GM21528 (cell line): ENCODE results near the gene TOR2A.
A peak's percentile ranks its signal among the peaks of the same experiment; 100 is the strongest.

Experiments
- ATAC-seq: cut with Tn5 transposase; IDR thresholded peaks from one replicate; pipeline ENCODE4 v1.9.1; 2021; ENCODE audit warnings: mild to moderate bottlenecking, moderate library complexity; ENCODE audit not compliant: unreplicated experiment, low FRiP score

TOR2A gene

DNA sequence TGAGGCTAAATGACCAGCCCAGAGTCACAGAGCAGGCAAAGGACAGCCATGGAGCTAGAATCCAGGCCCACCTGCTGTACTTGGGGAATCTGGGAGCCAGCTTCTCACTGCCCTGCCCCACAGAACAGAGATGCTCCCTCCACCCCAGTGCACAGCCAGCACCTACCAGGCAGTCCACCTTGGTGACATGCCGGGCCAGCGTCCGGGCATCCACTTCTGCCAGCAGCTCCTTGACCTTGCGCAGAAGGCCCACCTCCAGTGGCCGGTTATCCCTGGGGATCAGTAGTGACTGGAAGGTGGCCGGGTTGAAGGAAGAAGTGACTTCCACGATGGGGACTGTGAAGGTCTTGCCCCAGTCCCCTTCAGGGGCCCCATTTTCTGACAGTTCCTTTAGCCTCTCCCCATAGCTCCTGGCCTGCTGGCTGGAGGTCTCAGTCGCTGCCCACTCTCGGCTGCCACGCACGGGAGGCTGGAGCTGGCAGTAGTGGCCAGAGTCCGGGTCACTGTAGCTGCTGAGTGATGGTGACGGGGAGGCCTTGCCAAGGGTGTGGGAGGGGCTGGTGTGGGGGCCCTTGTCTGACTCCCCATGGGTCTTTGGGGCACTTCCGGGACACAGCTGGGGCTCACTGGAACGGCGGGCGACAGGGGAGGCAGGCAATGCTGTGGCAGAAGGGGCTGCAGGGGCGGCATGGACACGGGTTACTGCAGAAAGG lies 9.5 kb upstream of the TOR2A start:
- ATAC-seq, result no peak

DNA sequence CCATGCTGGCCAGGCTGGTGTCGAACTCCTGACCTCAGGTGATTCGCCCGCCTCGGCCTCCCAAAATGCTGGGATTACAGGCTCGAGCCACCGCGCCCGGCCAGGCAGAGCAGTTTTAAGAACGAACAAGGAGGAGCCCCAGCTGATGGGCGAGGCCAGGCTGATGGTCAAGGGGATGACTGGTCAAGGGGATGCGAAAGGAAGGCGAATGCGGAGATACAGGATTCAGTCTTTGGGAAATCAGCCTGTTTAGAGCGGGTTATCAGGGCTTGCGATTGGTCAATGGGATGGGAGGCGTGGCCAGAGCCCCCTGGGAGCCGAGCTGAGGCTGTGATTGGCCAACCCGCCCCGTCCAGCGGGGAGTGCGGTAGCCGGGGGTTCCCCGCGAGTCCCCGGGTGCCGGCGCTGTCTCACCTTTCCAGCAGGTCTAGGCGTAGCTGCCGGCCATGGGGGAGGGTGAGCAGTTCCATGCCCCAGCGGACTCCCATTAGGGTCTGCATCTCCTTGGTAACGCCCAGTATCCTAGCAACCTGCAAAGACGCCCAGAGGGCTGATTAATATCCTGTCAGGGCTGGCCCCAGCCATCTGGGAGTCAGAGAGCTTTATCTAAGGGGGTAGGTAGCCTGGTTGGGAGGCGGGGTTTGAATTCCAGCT lies 7.5 kb upstream of the TOR2A start:
- ATAC-seq, result no peak

DNA sequence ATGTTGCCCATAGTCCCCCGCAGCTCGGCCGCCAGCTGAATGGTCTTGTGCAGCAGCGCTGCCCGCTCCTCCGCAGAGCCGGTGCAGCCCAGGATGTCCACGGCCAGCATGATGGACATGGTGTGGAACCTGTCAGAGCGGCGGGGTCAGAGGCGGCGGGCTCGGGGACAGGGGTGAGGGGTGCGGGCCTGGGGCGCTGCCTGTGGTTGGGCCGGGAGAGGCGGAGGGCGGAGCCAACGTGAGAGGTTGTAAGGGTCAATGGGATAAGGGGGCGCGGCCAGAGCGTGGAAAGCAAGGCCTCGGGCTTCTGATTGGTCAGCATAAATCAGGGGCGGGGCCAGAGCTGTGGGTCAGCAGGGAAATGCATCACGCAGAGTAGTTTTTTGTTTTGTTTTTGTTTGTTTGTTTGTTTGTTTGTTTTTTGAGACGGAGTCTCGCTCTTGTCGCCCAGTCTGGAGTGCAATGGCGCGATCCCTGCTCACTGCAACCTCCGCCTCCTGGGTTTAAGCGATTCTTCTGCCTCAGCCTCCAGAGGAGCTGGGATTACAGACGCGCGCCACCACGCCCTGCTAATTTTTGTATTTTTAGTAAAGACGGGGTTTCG lies 6.8 kb upstream of the TOR2A start:
- no peak for ATAC-seq

DNA sequence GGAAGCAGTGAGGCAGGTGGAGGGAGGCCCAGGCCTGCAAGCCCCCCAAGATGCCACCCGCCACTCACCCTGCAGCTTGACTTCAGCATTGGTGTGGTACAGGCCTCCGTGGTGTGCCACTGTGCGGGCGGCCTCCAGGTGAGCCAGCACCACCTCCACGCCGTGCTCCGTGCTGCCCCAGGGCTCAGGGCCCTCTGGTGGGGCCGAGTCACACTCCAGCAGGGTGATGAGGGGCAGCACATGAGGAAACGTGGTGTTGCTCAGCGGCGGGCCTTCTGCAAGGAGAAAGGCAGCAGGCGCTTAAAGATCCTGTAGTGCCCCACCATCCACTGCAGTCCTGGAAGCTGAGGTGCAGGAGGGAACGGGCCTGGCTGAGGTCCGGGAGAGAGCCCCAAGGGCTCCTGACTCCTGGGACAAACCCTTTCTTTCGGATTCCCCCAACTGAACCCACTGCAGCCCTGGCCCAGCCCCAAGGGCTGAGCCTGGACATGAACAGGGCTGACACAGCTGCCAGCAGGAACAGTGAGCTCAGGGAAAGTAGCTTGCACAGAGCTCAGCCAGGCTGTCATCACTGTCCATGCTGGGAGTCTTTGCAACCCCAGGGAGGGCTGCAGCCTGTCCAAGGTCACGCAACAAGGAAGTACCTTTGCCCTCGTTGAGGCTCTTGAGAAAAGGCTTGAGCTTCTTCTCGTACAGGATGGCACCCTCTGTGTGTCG lies 4.7 kb upstream of the TOR2A start:
- ATAC-seq, result no peak

DNA sequence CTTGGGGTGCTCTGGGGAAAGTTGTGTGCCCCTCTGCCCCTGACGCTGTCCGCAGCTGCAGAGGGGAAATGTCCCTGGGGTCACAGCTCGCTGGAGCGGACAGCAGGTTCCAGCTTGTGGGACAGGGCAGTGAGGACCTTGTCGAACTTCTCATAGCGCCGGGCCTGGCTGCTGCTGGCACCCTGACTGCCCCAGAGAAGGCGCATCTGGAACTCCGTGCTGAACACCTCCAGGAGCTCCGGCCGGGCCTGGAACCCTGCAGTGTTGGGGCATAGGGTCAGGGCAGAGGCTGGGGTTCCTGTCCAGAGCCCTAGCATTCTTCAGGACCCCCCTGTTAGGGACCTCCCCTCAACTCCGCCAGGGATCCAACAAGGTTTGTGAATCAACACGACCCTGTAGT lies 3.6 kb upstream of the TOR2A start:
- ATAC-seq, result no peak

DNA sequence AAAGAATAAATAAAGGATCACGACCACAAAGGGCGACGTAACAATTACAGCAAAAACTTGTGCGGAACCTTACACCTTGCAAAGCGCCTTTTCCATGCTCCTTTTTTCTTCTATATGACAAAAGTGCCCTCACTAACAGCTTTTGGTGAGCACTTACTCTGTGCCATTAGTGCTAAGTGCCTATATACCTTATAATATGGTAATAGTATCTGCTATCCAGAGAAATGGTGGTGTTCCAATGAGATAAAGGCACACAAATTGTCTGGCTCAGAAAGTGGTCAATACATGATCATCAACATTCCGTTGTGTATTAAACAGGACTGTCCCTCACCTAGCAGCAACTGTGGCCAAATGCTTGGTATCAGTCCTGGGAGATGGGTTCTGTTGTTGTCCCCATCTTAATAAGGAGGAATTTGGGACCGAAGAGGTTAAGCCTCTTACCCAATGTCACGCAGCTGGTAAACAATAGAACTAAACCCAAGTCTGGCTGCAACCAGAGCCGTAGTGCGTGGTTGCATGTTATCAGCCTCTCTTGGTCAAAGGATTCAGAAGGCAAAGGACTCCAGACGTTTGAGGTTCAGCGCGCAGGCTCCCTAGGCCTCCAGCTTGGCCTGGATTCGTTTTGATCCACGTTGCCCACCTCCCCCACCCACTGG lies 564 bp upstream of the TOR2A start:
- peak; percentile 4 for ATAC-seq

DNA sequence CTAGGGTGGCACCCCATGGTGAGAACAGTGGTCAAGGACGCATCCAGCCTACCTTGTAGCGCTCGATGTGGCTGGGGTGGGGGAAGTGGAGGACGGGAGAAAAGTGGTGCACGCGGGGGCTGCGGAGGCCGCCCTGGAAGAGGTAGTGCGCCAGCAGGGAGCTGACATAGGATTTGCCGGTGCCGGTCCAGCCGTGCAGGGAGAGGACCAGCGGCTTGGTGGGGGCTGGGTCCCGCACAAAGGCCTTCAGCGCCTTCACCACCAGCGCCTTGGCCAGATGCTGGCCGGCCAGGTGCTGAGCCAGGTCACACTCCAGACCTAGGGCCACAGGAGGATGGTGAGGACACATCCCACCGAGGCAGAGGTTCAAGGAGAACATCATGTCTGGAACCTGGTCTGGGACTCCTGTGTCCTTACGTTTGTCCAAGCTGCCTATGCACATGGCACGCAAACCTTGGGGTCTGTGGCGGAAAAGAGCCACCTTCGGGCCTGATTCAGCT lies 797 bp downstream of the TOR2A start:
- ATAC-seq, result no peak

DNA sequence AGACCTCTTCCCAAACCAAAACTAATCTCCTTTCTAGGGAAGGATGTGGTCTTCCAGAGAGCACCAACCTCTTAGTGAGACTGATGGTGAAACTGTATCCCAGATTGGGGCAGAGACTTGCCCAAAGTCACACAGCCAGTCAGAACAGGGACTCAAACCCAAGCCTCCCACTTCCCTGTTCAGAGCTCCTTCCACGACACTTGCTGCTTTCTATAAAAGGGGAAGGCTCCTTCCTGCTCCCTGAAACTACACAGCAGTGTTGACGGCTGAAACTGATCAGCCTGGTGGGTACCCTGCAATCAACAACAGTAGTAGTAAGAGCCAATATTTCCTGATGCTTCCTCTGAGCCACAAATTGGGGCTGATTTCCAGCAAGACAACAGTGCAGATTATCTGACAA lies 1.5 kb downstream of the TOR2A start:
- ATAC-seq, result no peak

DNA sequence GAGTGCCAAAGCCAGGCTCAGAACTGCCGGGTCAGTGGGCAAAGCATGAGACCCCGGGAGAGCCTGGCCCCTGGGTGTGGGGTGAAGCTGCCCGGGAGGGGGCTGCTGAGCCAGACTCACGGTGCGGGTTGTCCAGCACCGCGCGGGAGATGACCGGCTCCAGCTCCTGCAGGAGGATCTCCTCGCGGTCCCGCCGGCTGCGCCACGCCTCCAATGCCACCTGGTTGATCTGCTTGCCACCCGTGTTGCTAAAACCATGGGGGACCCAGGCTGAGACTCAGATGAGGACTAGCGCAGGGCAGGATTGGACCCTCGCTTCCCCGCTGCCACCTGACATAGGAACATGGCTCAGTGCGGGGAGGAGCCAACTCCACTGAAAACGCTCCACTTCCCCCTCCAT lies 2.6 kb downstream of the TOR2A start:
- ATAC-seq, result no peak

DNA sequence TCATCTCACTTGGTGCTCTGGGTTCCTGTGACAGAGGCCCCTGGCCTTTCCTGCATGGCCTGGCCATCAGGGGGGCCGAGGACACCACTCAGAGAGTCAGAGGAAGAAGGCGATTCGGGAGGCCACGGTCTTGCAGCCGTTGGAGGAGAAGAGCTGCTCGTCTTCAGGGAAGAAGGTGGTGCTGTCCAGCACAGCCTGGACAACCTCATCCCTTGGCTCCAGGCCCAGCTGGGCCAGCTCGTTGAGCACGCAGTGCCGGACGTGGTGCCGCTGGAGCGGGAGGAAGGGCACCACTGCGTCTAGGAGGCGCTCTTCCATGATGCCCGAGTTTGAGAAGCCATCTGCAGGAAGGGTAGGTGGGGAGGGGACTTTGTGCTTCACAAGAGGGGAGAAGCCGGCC lies 3.2 kb downstream of the TOR2A start:
- ATAC-seq, result no peak

DNA sequence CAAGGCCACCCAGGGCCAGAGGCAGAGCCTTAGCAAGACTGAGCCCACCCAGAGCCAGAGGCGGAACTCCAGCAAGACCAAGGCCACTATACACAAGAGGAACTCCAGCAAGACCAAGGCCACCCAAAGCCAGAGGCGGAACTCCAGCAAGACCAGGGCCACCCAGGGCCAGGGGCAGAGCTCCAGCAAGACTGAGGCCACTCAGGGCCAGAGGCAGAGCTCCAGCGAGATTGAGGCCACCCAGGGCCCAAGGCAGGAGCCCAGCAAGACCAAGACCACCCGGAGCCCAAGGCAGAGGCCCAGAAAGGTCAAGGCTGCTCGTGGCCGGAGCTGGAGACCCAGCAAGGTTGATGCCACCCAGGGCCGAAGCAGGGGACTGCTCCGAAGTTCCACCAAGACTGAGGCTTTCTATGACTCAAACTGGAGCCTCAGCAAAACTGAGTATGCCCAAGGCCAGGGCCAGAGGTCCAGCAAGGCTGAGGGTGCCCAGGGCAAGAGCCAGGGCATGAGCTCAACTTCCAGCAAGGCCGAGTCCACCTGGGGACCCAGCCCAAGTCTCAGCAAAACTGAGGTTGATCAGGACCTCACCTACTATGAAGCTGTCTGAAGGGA lies 4.2 kb downstream of the TOR2A start:
- ATAC-seq, result no peak

DNA sequence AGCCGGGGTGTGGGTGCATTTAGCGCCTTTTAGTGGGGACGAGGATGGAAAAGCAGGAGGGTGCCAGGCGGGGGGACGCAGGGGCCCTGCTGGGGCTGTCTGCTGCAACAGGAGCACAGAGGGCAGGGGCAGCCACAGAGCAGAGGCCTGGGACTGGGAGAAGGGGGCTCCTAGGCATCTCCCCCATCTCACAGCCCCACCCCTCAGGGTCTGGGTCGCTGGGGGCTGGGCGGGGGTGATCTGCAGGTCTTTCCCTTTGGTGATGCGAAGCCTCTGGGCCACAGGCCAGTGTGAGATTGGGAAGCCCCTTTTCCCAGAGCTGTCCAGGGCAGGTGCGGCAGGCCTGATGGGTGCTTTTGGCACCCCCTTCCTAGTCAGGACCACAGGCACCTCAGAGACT lies 4.8 kb downstream of the TOR2A start:
- no peak for ATAC-seq

DNA sequence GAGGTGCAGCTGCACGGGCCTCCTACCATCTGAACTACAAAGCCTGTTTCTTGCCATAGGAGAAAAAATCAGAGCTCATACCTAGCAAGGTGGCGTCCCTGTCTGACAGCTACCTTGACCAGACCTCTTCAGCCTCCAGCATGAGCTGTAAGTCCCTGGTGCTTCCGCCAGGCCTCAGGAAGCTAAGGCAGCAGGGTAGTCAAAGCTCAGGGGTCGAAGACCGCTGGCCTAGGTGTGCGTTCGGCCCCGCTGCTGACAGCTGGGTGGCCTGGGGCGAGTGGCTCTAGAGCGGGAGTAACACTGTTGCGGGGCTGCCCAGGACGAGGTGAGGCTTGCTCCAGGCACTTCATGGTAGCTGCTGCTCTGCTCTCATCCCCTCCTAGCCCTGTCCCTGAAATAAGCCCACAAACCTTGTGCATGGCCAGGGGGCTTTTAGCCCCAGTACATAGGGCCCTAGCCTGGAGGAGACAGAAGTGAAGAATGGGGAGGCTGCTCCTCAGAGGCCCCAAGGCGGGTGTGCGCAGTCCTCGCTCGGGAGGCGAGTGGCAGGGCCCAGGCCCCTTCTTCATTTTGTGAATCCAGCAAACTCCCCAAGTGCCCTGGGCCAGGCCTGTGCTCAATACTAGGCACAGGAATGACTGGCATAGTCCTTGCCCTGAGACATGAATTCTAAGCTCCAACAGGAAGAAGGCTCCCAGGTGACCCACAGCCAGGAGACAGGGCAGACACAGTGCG lies 5.4 kb downstream of the TOR2A start:
- ATAC-seq, result no peak

DNA sequence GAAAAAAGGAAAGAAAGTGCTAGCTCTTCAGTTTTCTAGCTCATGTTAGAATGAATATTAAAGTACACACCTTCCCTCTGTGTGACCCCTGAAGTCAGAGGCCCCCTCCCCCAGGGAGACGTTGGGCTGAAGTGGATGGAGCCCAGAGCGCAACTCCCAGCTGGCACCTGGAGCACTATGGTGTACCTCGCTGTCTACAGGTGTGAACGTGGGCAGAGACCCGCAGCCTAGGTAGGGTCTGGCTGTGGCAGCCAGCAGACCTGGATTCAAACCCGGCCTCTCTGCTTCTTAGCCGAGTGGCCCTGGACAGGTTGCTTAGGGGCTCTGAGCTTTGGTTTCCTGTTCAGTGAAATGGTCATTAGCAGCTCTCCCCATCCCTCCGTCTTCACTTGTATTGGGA lies 6.3 kb downstream of the TOR2A start:
- no peak for ATAC-seq

DNA sequence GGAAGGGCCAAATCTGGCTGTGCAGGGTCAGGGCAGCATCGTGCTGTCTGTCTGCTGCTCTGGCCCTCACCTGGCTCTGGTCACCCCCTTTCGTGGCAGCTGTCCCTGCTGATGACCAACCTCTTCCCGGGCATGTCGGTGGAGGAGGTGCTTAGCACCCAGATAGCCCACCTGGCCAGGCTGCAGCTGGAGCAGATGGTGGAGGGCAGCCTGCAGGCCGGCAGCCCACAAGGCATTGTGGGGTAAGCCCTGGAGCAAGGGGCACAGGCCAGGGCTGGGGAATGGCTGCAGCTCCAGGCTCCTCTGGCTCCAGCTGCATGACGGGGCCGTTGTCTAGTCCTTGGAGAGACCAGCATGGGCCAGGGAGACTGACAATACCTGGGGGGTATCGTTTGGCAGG lies 8.2 kb downstream of the TOR2A start:
- no peak for ATAC-seq

DNA sequence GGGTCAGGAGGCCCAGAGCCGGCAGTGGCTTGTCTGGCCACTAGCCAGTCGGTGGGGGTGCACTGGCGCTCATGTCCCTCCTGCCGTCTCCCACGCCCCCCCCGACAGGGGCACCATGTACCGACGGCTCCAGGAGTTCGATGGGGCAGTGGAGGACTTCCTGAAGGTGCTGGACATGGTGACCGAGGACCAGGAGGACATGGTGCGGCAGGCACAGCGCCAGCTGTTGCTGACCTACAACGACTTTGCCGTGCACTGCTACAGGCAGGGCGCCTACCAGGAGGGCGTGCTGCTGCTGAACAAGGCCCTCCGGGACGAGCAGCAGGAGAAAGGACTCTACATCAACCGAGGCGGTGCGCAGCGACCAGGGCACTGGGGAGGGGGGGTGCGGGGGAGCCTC lies 11.1 kb downstream of the TOR2A start:
- ATAC-seq, result no peak

DNA sequence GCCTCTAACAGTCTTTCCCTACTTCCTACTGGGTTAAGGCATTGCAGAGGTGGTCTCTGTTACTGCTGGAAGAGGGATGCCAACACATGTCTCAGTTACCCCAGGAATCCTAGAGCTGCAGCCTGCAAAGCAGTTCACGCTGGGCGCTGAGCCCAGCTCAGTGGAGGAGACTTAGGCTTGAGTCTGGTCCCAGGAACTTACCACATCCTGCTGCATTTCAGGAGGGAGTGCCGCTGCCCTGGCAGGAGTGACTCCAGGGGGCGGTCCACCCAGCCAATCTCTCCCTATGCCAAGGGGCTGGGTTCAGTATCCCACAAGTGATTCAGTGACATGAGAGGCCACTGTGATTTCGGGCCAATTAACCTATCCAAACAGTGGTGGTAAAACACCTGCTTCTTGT lies 11.7 kb downstream of the TOR2A start:
- no peak for ATAC-seq

DNA sequence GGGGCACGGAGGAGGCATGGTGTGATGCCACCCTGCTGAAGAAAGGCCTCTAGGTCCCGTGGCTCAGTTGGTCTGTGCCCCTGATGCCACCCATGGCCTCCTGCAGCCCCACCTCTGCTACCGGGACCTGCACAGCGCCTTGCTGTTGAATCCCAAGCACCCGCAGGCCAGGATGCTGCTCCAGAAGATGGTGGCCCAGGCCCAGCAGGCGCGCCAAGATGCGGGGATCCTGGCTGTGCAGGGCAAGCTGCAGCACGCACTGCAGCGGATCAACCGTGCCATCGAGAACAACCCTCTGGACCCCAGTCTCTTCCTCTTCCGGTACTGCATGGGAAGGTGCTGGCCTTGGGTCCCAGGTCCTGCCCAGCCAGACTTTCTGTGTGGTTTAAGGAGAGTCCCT lies 12.1 kb downstream of the TOR2A start:
- no peak for ATAC-seq

DNA sequence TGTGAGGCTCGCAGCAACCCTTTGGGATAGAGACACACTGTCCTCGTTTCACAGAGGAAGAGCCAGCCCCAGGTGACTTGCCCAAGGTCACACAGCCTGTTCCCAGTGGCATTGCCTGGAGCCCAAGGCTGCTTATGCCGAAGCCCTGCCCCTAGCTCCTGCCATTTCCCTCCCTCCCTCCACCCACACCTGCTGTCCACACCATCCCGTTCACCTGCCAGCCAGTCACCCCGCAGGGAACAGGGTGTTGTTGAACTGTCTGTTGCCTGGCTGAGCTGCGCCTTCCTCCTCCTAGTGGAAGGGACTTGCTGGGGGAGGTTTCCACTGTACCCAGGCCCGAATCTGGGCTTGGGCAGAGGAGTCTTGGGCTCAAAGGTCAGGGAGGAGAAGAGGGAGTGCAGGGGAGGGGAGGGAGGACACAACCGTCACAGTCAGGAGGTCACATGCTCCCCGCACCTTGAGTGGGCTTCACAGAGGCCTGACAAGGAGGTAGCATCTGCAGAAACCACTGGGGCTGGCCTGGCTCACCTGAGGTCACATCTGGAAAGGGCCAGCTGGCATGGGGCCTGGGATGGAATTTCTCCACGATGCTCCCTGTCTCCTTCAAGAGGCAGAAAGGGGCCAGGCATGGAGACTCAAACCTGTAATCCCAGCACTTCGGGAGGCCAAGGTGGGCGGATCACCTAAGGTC lies 12.9 kb downstream of the TOR2A start:
- no peak for ATAC-seq
